Coronary artery (tissue), 2 donors: Measurements from ENCODE around the gene CYP2R1.

Experiments used
- DNase-seq: peaks from one replicate; pipeline ENCODE4 v3.0.0-alpha.2; 2017; ENCODE audit warnings: low spot score
- H3K27ac ChIP-seq, 2 donors: fragments of 200-600 bp; sonication (generic); one replicate each; pipeline ENCODE4 v1.5.1; 2016 to 2019
- H3K4me3 ChIP-seq: fragments of 200-600 bp; sonication (generic); 2 replicates; pipeline ENCODE4 v1.5.1; 2016; ENCODE audit warnings: mild to moderate bottlenecking, moderate library complexity
- CTCF ChIP-seq: fragments of 200-600 bp; sonication (generic); IDR thresholded peaks from one replicate; pipeline ENCODE4 v1.5.1; 2019; ENCODE audit warnings: antibody characterized with exemption

Gene CYP2R1

GRCh38 chr11:14905104-14906033 lies 13.3 kb upstream of the CYP2R1 start:
- H3K4me3 ChIP-seq, result peak overlapping the region; percentile 73
- H3K27ac ChIP-seq, result no peak overlapping the region
- TF ChIP-seq CTCF, result peak; percentile 7
- DNase-seq, result peak; percentile 77

- TF ChIP-seq CTCF, result peak; percentile 88
- Histone ChIP-seq H3K4me3 (peak overlapping the region; percentile 73), H3K27ac (no peak overlapping the region)
- DNase-seq, result peak; percentile 77
These were observed 12.7 kb upstream of the CYP2R1 start for GRCh38 chr11:14904745-14905103.

- no peak for TF ChIP-seq CTCF
- DNase-seq, result no peak
- Histone ChIP-seq H3K27ac (no peak overlapping the region), H3K4me3 (no peak overlapping the region)
These were observed 10.8 kb upstream of the CYP2R1 start for GRCh38 chr11:14902650-14903350.

GRCh38 chr11:14898906-14899305 lies 6.9 kb upstream of the CYP2R1 start:
- no peak for DNase-seq
- TF ChIP-seq CTCF, result no peak
- Histone ChIP-seq H3K4me3 (no peak overlapping the region), H3K27ac (no peak overlapping the region)

- Histone ChIP-seq H3K4me3 (no peak overlapping the region), H3K27ac (no peak overlapping the region)
- TF ChIP-seq CTCF, result no peak
- DNase-seq, result no peak
These were observed 6.3 kb upstream of the CYP2R1 start for GRCh38 chr11:14898355-14898754.

- TF ChIP-seq CTCF, result no peak
- no peak overlapping the region for H3K4me3 ChIP-seq
- H3K27ac ChIP-seq, result peak overlapping the region in 1 of 2 donors; percentile 25
- DNase-seq, result no peak
These were observed 2.9 kb upstream of the CYP2R1 start for GRCh38 chr11:14894657-14895598.
